Suprapubic skin (tissue), 4 donors: Measurements from ENCODE around the gene NAPG. TPM values are rescaled to one million over a fixed set of nuclear protein-coding genes. Genes with fewer than 3 reads are reported as not detected.
"Not testable (repeated sequence)": the region's sequence is repeated elsewhere in the genome, so short reads cannot be mapped to it uniquely, and the experiment has no call there.

Experiments
- DNase-seq, 2 donors: peaks; one replicate each; pipeline ENCODE4 v3.0.0-alpha.2; 2019; ENCODE audit warnings: low spot score in 2 of 2
- H3K27ac ChIP-seq: fragments of 200-600 bp; sonication (generic); one replicate; pipeline ENCODE4 v1.5.1; 2019
- H3K27me3 ChIP-seq: fragments of 200-600 bp; sonication (generic); one replicate; pipeline ENCODE4 v1.5.1; 2019
- H3K36me3 ChIP-seq: fragments of 200-600 bp; sonication (generic); one replicate; pipeline ENCODE4 v1.5.1; 2019
- H3K4me1 ChIP-seq: fragments of 200-600 bp; sonication (generic); one replicate; pipeline ENCODE4 v1.5.1; 2019
- H3K4me3 ChIP-seq: fragments of 200-600 bp; sonication (generic); one replicate; pipeline ENCODE4 v1.5.1; 2019; ENCODE audit warnings: mild to moderate bottlenecking
- H3K9me3 ChIP-seq: fragments of 200-600 bp; sonication (generic); one replicate; pipeline ENCODE4 v1.5.1; 2019
- EP300 ChIP-seq: sonication (generic); formaldehyde crosslinking; IDR thresholded peaks from one replicate; pipeline ENCODE4 v1.6.1; 2017; ENCODE audit warnings: antibody characterized with exemption
- POLR2A ChIP-seq, 2 donors: fragments of 450-650 bp; IDR thresholded peaks; one replicate each; pipeline ENCODE4 v1.6.1; 2017; ENCODE audit warnings: antibody characterized with exemption in 2 of 2, mild to moderate bottlenecking in 2 of 2, moderate library complexity in 2 of 2
- POLR2AphosphoS5 ChIP-seq, 3 donors: sonication (generic); formaldehyde crosslinking; IDR thresholded peaks; one replicate each; pipeline ENCODE4 v1.6.1; 2017; ENCODE audit warnings: antibody characterized with exemption in 3 of 3
- WGBS: methylation state at CpG from one replicate; pipeline ENCODE4 v1.1.5; 2018; 5-methylcytosine and 5-hydroxymethylcytosine counted together
- total RNA-seq, 4 donors: library from RNA; depleted of rRNA; stranded (reverse); fragments of >200 nt; gene quantifications; one replicate each; pipeline ENCODE4 v1.1.0, GENCODE V29; 2016
- TF ChIP-seq, protein P1 (sequence below), 2 donors: fragments of 200-600 bp in 1 of 2; fragments of 450-650 bp in 1 of 2; sonication (generic) in 1 of 2; IDR thresholded peaks; one replicate each; pipeline ENCODE4 v1.5.1; 2016 to 2019; ENCODE audit warnings: antibody characterized with exemption in 2 of 2, mild to moderate bottlenecking in 1 of 2, moderate library complexity in 1 of 2

NAPG gene
- total RNA-seq, 4 donors from 2014 or later, result 28.8 to 40.1 (median 37.5) TPM

DNA sequence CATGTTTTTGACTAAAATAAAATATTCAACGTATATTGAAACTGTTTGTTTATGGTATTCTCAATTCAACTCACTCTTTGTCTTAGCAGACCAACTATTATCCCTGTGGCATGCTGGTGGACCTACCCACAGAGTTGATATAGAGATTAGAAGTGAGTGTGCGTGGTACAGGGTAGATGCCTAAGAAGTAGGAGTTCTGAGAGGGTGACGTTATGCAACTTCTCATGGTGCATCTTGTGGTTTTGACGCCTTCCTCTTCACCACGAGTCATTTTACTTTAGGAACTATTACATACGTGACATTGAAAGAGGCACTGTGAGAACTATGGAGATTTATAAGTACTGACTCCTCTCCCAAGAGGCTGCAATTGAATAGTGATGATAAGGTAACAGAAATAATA is 26.6 kb upstream of the NAPG start:
- TF ChIP-seq POLR2A (IDR thresholded peaks at IDR 0.05), result no peak
- TF ChIP-seq POLR2AphosphoS5 (IDR thresholded peaks at IDR 0.05), result no peak
- TF ChIP-seq, protein P1, sequence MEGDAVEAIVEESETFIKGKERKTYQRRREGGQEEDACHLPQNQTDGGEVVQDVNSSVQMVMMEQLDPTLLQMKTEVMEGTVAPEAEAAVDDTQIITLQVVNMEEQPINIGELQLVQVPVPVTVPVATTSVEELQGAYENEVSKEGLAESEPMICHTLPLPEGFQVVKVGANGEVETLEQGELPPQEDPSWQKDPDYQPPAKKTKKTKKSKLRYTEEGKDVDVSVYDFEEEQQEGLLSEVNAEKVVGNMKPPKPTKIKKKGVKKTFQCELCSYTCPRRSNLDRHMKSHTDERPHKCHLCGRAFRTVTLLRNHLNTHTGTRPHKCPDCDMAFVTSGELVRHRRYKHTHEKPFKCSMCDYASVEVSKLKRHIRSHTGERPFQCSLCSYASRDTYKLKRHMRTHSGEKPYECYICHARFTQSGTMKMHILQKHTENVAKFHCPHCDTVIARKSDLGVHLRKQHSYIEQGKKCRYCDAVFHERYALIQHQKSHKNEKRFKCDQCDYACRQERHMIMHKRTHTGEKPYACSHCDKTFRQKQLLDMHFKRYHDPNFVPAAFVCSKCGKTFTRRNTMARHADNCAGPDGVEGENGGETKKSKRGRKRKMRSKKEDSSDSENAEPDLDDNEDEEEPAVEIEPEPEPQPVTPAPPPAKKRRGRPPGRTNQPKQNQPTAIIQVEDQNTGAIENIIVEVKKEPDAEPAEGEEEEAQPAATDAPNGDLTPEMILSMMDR (IDR thresholded peaks at IDR 0.05), result no peak
- no peak for TF ChIP-seq EP300
- H3K9me3 ChIP-seq, result no peaks in the 10 kb centered on the region
- WGBS, result 75% methylated on average over 6 of the region's 6 CpGs
- no peaks in the 10 kb centered on the region for H3K27me3 ChIP-seq
- H3K36me3 ChIP-seq, result no peaks in the 10 kb centered on the region
- no peak overlapping the region for H3K4me3 ChIP-seq
- no peak overlapping the region for H3K27ac ChIP-seq
- peaks cover 17% of the 10 kb centered on the region for H3K4me1 ChIP-seq
- DNase-seq, result no peak

DNA sequence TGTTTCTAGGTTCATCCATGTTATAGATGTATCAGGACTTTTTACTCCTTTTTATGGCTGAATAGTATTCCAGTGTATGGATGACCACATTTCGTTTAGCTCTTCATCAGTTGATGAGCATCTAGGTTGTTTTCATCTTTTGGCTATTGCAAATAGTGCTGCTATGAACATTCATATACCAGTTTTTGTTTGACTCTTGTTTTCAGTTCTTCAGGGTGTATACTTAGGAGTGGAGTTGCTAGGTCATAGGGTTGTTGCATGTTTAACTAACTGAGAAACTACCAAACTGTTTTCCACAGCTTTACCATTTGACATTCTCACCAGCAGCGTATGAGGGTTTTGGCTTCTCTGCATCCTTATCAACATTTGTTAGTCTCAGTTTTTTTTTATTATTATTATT is 25.8 kb upstream of the NAPG start:
- no peak for DNase-seq
- Histone ChIP-seq H3K27ac (no peak overlapping the region), H3K9me3 (no peaks in the 10 kb centered on the region), H3K27me3 (no peaks in the 10 kb centered on the region), H3K4me1 (peaks cover 17% of the 10 kb centered on the region), H3K4me3 (no peak overlapping the region), H3K36me3 (no peaks in the 10 kb centered on the region)
- TF ChIP-seq, protein P1 (IDR thresholded peaks at IDR 0.05), result no peak
- no peak for TF ChIP-seq EP300
- TF ChIP-seq POLR2AphosphoS5 (IDR thresholded peaks at IDR 0.05), result no peak
- no peak for TF ChIP-seq POLR2A (IDR thresholded peaks at IDR 0.05)
- WGBS, result 100% methylated on average over 2 of the region's 2 CpGs

- no peak overlapping the region for H3K4me3 ChIP-seq
- H3K27me3 ChIP-seq, result no peaks in the 10 kb centered on the region
- TF ChIP-seq, protein P1 (IDR thresholded peaks at IDR 0.05), result no peak
- TF ChIP-seq POLR2AphosphoS5 (IDR thresholded peaks at IDR 0.05) (no peak), POLR2A (IDR thresholded peaks at IDR 0.05) (no peak), EP300 (no peak)
- DNase-seq, result no peak
- no peak overlapping the region for H3K27ac ChIP-seq
- no peaks in the 10 kb centered on the region for H3K4me1 ChIP-seq
- 100% methylated on average over 1 of the region's 1 CpG for WGBS
- H3K36me3 ChIP-seq, result no peaks in the 10 kb centered on the region
- H3K9me3 ChIP-seq, result no peaks in the 10 kb centered on the region
These were observed 21.1 kb upstream of the NAPG start for GRCh38 chr18:10504723-10505122.

GRCh38 chr18:10505892-10506291 is 19.9 kb upstream of the NAPG start:
- H3K4me3 ChIP-seq, H3K27ac ChIP-seq, H3K36me3 ChIP-seq, H3K4me1 ChIP-seq, H3K27me3 ChIP-seq, DNase-seq, H3K9me3 ChIP-seq: not testable (repeated sequence)
- WGBS, result 95% methylated on average over 9 of the region's 19 CpGs

- peaks cover 8% of the 10 kb centered on the region for H3K4me1 ChIP-seq
- no peak for DNase-seq
- H3K27ac ChIP-seq, result no peak overlapping the region
- no peak for TF ChIP-seq POLR2AphosphoS5 (IDR thresholded peaks at IDR 0.05)
- TF ChIP-seq, protein P1 (IDR thresholded peaks at IDR 0.05), result no peak
- TF ChIP-seq EP300, result no peak
- TF ChIP-seq POLR2A (IDR thresholded peaks at IDR 0.05), result no peak
- H3K9me3 ChIP-seq, result no peaks in the 10 kb centered on the region
- no peaks in the 10 kb centered on the region for H3K27me3 ChIP-seq
- no peaks in the 10 kb centered on the region for H3K36me3 ChIP-seq
- H3K4me3 ChIP-seq, result no peak overlapping the region
These were observed 17.2 kb upstream of the NAPG start for GRCh38 chr18:10508591-10508990.

GRCh38 chr18:10511236-10511635 is 14.6 kb upstream of the NAPG start:
- TF ChIP-seq POLR2AphosphoS5 (IDR thresholded peaks at IDR 0.05), result no peak
- TF ChIP-seq, protein P1 (IDR thresholded peaks at IDR 0.05), result no peak
- no peak for TF ChIP-seq EP300
- TF ChIP-seq POLR2A (IDR thresholded peaks at IDR 0.05), result no peak
- Histone ChIP-seq H3K9me3 (no peaks in the 10 kb centered on the region), H3K36me3 (no peaks in the 10 kb centered on the region), H3K4me3 (no peak overlapping the region), H3K27ac (no peak overlapping the region), H3K4me1 (peaks cover 33% of the 10 kb centered on the region), H3K27me3 (no peaks in the 10 kb centered on the region)
- 84% methylated on average over 2 of the region's 2 CpGs for WGBS
- no peak for DNase-seq
